HG03280 (cell line): ENCODE results near the gene UBE2M.
A peak's percentile ranks its signal among the peaks of the same experiment; 100 is the strongest.
"Not testable (repeated sequence)": the region's sequence is repeated elsewhere in the genome, so short reads cannot be mapped to it uniquely, and the experiment has no call there.

Experiments
- ATAC-seq: cut with Tn5 transposase; IDR thresholded peaks from one replicate; pipeline ENCODE4 v1.9.1; 2021; ENCODE audit warnings: mild to moderate bottlenecking, moderate library complexity; ENCODE audit not compliant: unreplicated experiment

The UBE2M gene

DNA sequence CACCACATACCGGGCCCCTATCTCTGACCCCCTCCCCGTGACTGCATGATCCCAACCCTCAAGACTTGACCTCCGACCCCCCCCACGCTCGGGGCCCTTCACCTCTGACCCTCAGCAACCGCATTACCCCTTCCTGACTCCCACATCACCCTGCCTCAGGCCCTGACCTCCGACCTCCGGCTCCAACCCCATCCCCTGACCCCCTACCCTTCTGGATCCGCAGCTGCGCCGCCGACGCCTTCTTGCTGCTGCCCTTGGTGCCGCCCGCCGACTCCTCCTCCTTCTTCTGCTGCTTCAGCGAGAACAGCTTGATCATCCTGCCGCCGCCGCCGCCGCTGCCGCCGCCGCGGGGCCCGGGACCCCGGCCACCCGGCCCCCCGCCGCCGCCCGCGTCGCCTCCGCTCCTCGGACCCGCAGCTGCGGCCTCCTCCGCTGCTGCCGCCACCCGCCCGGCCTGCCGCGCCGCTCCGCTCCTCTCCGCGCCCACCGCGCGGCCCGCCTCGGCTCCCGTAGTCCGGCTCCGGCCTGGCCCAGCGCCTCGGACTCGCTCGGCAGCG lies at the start of gene UBE2M:
UBE2M (minus strand) TSS at position 546 of the 557 bp plus-strand sequence; CDS start at position 316, 230 bp downstream.
- ATAC-seq = peak; percentile 2

DNA sequence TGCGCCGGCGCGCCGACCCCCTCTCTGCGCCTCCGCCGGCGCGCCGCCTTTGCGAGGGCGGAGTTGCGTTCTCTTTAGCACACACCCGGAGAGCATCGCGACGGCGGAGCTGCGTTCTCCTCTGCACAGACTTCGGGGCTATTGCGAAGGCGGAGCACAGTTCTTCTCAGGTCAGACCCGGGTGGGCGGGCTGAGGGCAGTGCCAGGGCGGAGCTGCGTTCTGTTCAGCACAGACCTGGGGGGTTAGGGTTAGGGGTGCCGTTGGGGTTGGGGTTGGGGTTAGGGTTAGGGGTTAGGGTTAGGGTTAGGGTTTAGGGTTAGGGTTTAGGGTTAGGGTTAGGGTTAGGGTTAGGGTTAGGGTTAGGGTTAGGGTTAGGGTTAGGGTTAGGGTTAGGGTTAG lies 48.8 kb upstream of the UBE2M start:
- not testable (repeated sequence) for ATAC-seq

DNA sequence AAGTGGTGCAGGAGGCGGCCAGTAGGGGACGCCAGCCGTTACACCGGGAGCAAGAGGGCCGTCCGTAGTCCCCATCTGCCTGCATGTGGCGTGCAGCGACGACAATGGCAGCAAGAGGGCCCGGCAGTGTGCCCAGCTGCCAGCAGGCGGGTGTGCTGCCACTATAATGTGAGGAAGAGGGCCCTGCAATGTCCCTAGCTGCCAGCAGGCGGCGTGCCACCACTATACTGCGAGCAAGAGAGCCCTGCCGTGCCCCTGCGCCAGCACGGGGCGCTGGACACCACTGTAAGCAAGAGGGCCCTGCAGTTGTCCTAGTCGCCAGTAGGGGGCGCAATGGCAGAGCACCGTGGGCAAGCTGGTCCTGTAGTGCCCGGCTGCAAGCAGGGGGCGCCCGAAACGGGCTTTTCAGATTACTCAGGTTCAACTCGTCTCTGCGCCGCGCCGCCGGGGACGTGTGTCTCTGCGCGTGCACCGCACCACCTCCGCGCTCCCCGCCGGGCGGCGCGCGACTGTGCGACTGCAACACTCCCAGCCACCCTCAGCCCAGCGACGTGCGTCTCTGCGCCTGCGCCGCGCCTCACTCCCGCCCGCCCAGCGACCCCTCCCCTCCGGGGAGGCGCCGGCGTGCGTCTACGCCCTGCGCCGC lies 48.0 kb upstream of the UBE2M start:
- ATAC-seq = not testable (repeated sequence)

DNA sequence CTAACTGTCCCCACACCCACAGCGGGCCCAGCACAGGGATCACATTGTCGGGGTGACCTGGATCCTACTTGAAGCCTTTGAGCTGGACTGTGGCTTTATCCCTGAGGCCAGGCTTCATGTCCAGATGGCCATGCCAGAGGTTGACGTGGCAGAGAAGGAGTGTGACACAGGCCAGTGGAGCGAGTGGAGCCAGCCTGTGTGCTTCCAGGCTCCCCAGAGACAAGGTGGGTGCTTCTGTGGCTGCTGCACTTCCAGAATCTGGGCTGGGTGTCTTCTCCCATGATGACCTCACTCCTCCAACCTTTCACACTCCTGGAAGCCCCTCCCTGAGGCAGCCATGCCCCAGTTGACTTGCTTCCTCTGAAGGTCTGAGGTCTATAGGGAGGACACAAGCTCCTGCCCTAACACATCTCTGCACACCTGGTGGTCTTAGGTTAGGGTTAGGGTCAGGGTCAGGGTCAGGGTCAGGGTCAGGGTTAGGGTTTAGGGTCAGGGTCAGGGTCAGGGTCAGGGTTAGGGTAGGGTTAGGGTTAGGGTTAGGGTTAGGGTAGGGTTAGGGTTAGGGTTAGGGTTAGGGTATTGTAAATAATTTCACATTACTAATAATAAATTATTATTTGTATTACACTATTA lies 27.8 kb upstream of the UBE2M start:
- no peak for ATAC-seq

- no peak for ATAC-seq
Observed at GRCh38 chr19:58585442-58586132, 27.2 kb upstream of the UBE2M start.

- no peak for ATAC-seq
Observed at GRCh38 chr19:58584498-58585441, 26.4 kb upstream of the UBE2M start.

GRCh38 chr19:58582985-58583384 lies 24.6 kb upstream of the UBE2M start:
- no peak for ATAC-seq

DNA sequence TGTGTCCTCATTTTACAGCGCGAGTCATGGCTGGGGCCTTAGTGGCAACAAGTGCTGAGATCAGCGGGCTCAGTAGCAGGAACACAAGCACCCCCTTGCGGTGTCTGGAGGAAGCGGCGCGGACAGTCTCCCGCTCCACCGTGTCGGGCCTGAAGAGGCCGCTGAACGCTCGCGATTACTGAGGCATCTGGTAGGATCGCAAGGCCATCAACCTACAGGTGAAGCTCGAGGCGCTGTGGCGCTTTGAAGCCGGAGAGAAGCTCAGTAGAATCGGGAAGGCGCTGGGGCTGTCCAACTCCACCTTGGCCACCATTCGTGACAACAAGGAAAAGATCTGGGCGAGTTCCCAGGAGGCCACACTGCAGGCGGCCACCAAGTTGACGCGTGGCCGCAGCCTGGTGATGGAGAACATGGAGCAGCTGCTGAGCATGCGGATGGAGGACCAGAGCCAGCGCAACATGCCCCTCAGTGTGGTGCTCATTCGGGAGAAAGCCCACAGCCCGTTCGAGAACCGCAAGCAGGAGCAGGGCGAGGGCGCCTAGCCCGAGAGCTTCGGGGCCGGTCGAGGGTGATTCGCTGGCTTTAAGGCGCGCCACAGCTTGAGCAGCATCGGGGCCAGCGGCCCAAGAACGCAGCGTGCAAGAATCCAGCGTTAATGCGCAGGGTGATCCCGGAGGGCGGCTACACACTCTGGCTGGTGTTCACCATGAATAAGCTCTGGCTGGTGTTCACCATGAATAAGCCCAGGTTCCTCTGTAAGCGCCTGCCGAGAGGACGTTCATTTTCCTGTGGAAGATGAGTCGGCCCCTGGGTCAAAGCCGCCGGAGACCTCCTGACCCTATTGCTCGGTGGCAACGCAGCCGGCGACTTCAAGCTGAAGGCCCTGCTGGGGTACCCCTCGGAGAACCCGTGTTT lies 23.1 kb upstream of the UBE2M start:
- ATAC-seq = peak; percentile 79

DNA sequence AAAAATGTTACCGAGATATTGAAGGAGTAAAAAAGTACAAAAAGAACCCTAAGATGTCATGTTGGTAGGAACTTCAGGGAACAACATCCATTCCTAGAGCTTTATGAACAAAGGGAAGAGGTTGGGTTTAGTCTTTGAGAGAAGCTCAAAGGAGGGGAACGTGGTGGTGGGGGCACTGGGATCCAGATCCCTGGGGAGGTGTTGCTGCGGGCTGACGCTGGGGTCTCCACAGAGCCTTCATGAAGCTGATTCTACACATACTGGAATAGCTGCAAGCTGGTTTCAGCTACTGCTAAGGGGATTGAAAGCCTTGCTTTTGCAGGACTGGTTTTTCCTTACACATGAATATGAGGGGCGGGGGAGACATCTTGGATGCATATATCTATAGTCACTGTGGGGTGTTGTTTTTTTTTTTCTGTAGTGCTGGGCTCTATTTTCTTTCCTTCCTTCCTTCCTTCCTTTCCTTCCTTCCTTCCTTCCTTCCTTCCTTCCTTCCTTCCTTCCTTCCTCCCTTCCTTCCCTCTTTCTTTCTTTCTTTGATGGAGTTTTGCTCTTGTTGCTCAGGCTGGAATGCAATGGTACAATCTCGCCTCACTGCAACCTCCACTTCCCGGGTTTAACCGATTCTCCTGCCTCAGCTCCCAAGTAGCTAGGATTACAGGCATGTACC lies 21.2 kb upstream of the UBE2M start:
- no peak for ATAC-seq

DNA sequence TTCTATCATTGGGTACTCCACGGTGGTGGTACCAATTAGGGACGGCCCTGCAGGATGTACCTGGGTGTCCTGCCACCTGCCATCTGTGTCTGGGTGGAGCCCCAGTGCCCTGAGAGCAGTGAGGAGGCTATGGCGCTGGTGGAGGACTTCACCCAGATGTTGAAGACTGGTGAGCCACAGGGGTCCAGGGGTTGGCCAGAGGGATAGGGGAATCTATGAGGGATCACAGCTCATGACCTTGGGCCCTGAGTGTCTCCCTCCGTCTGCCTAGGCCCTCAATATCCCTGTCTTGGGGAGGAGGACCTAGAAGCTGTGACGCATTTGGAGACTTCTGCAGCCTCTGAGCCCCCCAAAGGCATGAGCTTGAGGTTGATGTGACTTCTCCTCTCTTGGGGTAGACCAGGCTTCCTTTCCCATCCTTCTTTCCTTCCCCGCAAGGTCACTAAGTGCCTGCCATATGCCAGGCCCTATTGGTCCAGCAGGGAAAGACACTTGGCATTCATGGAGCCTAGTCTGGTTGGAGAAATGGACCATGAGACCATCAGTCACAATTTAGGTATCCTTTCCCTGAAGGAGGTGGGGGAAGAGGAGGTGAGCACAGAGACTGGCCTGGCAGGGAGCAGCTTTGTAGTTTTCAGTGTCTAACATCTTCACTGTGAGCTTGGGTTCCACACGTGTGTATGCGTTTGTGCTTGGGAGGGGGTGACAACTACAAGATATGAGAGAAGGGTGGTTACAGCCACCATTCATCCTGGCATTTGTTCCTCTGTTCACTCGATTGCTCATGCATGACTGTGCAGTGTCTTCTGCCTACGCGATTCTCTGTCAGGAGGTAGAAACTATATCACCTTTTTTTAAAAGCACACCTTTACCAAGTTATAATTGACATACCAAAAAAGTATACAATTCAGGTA lies 19.9 kb upstream of the UBE2M start:
- no peak for ATAC-seq

- ATAC-seq = not testable (repeated sequence)
Observed at GRCh38 chr19:58577581-58577980, 19.2 kb upstream of the UBE2M start.

DNA sequence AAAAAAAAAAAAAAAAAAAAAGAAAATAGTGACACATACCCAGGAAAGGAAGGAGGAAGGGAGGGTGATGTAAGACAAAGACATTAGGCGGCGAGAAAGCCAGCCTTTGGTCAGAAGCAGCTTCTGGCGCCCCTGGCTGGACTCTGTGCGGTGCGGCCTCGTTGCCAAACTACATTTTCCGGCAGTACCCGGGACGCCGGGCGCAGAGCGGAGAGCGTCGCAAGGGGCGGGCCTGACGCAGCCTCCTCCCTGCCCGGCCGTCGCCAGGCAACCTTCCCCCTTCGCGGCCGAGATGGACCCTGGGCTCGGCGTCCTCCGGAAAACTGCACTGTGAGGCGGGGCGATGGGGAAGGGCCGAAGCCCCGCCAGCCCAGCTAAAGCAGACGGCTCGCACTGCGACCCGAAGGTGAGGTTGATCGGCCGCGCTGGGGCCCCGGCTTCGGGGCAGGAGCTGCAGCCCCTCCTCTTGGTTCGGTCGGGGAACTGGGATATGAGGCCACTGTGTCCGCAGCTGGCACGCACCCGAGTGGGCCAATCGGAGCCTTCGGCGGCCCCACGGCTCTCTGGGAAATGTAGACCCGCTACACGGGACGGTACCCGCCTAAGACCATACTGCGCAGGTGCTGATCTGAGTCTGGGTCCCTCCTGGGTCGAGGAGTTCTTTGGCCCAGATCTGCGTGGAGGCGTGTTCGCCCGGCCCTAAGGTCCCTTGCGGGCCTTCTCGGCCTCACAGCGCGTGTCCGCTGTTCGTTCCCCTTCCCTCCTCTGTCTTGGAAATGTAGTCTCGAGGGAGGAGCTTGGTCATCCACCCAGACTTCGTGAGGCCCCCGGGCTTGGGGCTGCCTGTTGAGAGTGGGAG lies 17.0 kb upstream of the UBE2M start:
- ATAC-seq = peak; percentile 39

GRCh38 chr19:58573658-58574164 lies 15.3 kb upstream of the UBE2M start:
- ATAC-seq = no peak

DNA sequence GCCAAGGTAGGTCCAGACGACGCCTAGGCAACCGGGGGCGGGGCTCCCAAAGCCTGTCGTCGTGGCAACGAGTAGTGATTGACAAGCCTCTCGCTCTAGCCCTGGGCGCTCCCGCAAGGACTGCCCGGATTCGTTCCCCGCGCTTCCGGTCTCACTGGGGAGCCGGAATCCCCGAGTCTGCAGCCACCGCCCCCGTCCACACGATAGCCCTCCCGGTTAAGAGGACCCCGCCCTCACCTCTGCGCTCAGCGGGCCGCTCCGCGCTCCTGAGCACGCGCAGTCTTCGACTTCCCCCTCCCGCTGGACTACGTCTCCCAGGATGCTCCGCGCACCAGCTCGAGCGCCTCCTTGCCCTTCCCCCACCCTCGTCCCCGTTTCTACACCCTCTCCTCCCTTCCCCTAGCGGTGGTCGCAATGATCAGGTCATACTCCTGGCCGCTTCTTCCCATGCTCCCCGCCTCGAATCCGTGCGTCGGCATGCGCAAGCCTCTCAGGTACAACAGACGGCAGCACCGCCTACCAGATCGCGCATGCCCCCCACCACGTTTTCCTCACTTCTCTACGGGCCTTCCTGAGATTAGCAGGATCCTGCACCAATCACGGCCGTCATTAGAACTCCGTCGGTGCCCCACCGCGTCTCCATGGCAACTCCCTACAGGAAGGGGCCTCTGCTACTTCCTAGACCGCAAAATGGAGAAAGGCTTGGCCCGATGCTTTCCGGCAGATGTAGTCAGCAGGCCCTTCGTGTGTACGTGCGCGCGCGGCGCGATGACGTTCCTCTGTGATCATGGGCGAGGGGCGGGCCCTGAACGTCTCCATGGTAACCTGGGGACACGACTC lies 14.6 kb upstream of the UBE2M start, which contains the start of gene MZF1:
MZF1 (minus strand) TSS at position 518 of the 840 bp plus-strand sequence. CDS start 1,946 bp downstream, outside the sequence.
- peak; percentile 57 for ATAC-seq

DNA sequence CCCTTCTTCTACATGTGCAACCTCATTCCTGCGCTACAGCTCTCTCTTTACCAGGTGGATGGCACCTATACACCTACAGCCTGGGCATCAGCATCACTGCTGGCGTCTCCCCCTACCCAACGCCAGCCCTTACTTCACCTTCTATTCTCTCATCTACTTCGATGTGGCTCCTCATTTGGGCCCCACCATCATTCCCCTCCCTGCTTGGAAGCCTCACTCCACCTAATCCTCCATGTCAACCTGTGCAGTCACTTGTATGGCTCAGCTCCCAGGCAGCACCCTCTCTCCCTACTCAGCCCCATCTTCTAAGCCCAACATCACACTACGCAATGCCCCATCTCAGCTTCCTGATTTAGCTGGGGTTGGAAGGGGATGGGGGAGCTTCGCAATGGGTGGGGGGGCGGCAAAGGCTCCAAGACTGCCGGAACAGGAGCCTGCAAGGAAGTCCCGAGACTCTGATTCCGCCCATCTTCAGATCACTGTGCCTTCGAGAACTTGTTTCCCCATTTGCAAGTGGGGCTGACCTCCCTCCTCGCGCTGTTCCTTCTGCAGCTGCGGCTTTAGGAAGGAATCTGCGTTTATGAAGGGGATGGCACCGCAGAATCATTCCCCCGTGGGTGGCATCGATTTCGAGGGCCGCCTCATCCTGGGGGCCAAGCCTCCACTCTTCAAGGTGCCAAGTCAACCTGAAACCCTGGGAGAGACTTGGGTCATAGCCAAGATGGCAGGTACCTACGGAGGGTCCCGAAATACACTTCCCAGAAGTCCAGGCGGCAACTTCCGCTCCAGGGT lies 13.8 kb upstream of the UBE2M start:
- no peak for ATAC-seq
